Coronary artery (tissue), 2 donors: ENCODE data around the gene ZBTB14.

ENCODE experiments used
- DNase-seq: peaks from one replicate; pipeline ENCODE4 v3.0.0-alpha.2; 2017; ENCODE audit warnings: low spot score
- H3K27ac ChIP-seq, 2 donors: fragments of 200-600 bp; sonication (generic); one replicate each; pipeline ENCODE4 v1.5.1; 2016 to 2019
- H3K4me3 ChIP-seq: fragments of 200-600 bp; sonication (generic); 2 replicates; pipeline ENCODE4 v1.5.1; 2016; ENCODE audit warnings: mild to moderate bottlenecking, moderate library complexity
- TF ChIP-seq, protein P1 (sequence below): fragments of 200-600 bp; sonication (generic); IDR thresholded peaks from one replicate; pipeline ENCODE4 v1.5.1; 2019; ENCODE audit warnings: antibody characterized with exemption

Gene ZBTB14, protein sequence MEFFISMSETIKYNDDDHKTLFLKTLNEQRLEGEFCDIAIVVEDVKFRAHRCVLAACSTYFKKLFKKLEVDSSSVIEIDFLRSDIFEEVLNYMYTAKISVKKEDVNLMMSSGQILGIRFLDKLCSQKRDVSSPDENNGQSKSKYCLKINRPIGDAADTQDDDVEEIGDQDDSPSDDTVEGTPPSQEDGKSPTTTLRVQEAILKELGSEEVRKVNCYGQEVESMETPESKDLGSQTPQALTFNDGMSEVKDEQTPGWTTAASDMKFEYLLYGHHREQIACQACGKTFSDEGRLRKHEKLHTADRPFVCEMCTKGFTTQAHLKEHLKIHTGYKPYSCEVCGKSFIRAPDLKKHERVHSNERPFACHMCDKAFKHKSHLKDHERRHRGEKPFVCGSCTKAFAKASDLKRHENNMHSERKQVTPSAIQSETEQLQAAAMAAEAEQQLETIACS

GRCh38 chr18:5295231-5295920, at the start of gene ZBTB14:
Gene ZBTB14 (minus strand): TSS chr18:5295726. CDS start chr18:5293246, 2,480 bp downstream.
- H3K4me3 ChIP-seq, result peak within 1 kb of the TSS; percentile 84
- TF ChIP-seq, protein P1, sequence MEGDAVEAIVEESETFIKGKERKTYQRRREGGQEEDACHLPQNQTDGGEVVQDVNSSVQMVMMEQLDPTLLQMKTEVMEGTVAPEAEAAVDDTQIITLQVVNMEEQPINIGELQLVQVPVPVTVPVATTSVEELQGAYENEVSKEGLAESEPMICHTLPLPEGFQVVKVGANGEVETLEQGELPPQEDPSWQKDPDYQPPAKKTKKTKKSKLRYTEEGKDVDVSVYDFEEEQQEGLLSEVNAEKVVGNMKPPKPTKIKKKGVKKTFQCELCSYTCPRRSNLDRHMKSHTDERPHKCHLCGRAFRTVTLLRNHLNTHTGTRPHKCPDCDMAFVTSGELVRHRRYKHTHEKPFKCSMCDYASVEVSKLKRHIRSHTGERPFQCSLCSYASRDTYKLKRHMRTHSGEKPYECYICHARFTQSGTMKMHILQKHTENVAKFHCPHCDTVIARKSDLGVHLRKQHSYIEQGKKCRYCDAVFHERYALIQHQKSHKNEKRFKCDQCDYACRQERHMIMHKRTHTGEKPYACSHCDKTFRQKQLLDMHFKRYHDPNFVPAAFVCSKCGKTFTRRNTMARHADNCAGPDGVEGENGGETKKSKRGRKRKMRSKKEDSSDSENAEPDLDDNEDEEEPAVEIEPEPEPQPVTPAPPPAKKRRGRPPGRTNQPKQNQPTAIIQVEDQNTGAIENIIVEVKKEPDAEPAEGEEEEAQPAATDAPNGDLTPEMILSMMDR, result no peak
- no peak for DNase-seq
- peak within 1 kb of the TSS; percentile 90 to 98 for H3K27ac ChIP-seq

DNA sequence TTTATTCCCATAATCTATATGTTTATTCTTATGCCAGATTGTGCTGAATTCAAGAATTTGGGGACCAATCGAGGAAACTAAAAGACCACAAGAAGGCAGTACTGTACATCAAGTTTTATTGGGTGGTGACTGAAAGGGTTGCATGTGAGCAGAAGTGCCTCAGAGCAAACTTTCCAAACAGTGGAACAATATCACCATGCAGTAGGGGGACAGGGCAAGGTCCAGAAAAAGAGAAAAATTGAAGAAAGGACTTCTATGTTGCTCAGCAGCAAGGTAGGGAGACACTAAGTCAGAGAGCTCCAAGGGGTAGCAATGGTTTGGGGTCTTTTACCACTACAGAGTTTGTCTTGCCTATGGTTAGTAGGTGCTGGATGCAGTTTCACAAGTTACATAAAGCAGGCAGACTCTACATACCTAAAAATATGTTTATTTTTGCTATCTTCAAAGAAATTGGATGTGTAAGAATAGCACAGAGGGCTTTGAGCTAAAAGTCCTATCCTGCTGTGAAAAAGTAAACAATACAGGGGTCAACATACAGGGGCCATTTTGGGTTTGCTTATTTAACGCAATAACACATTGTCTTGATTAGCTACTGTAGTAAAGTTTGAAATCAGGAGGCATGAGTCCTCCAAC, 43.8 kb upstream of the ZBTB14 start:
- H3K27ac ChIP-seq, result no peak overlapping the region
- TF ChIP-seq, protein P1, result no peak
- DNase-seq, result no peak
- H3K4me3 ChIP-seq, result no peak overlapping the region

- Histone ChIP-seq H3K27ac (no peak overlapping the region), H3K4me3 (no peak overlapping the region)
- DNase-seq, result no peak
- TF ChIP-seq, protein P1, result no peak
These were observed 39.0 kb upstream of the ZBTB14 start for GRCh38 chr18:5334456-5335075.

DNA sequence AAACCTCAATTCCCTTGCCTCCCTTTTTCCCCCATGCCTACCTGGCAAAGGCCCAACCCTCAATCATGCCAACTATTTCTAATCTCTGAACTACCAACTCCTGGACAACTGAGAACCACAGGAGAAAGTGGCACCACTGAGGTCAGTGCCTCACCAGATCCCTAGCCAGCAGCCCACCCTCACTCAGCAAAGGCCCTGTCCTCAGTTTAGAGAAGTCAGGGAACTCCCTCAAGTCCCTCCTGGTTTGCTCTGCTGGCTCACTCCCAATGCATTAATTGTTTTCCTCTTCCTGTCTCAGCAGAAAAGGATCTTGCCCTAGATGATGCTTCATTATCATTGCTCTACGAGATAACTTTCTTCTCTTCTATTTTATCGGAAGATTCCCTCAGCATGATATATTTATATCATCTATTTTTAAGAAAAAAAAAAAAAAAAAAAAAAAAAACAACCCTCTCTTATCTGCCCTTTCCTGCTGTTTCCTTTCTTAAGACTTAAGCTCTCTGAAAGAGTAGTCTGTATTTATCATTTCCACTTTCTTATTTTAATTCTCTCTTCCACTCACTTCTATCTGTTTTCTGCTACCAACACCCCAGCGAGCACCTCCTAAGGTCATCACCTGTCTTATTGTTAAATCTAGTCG, 22.7 kb upstream of the ZBTB14 start:
- H3K4me3 ChIP-seq, result no peak overlapping the region
- TF ChIP-seq, protein P1, result no peak
- no peak overlapping the region for H3K27ac ChIP-seq
- DNase-seq, result no peak

- Histone ChIP-seq H3K27ac (no peak overlapping the region), H3K4me3 (no peak overlapping the region)
- DNase-seq, result no peak
- TF ChIP-seq, protein P1, result no peak
These were observed 21.7 kb upstream of the ZBTB14 start for GRCh38 chr18:5317186-5317585.

DNA sequence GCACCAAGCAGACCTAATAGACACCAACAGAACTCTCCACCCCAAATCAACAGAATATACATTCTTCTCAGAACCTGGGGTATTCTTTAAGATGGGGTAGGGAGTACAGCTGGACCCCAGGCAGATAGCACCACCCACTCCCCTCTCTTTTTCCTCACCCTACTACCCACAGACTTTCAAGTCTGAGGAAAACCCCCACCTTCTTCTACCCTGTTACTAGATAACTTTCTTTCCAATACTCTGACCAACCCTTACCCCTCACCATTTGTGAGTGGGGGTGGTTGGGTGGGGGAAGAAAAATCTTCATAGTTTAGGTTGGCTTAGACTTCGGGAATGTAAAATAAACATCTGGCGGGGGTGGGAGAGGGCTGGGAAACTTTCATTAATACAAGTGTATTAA, 20.3 kb upstream of the ZBTB14 start:
- DNase-seq, result no peak
- no peak overlapping the region for H3K27ac ChIP-seq
- no peak overlapping the region for H3K4me3 ChIP-seq
- TF ChIP-seq, protein P1, result no peak
